Neural cell (in vitro differentiated cells): Measurements from ENCODE around the gene ERCC5. TPM values are rescaled to one million over a fixed set of nuclear protein-coding genes. Genes with fewer than 3 reads are reported as not detected.

Source experiments
- H2AFZ ChIP-seq: fragments of 200-600, 300-800 bp; sonication (generic), shearing (Covaris generic); 2 replicates; pipeline ENCODE4 v1.6.0; 2014; ENCODE audit warnings: low read depth, mild to moderate bottlenecking, antibody characterized with exemption, low read length, moderate library complexity
- H3F3A ChIP-seq: fragments of 200-600 bp; shearing (Covaris generic); 2 replicates; pipeline ENCODE4 v1.6.1; 2016; ENCODE audit warnings: mild to moderate bottlenecking, moderate library complexity, mixed read lengths, antibody characterized with exemption, low read length; ENCODE audit not compliant: insufficient read depth, poor library complexity, severe bottlenecking
- H3K27ac ChIP-seq: fragments of 200-600, 300-800 bp; sonication (generic), shearing (Covaris generic); 2 replicates; pipeline ENCODE4 v1.5.1; 2014; ENCODE audit warnings: mild to moderate bottlenecking, low read length, moderate library complexity
- H3K27me3 ChIP-seq: fragments of 300-800, 200-600 bp; sonication (generic), shearing (Covaris generic); 2 replicates; pipeline ENCODE4 v1.6.0; 2014; ENCODE audit warnings: mild to moderate bottlenecking, low read depth, low read length, moderate library complexity; ENCODE audit not compliant: insufficient read depth
- H3K36me3 ChIP-seq: fragments of 300-800, 200-600 bp; sonication (generic), shearing (Covaris generic); 2 replicates; pipeline ENCODE4 v1.5.1; 2014; ENCODE audit warnings: mild to moderate bottlenecking, antibody characterized with exemption, low read length, moderate library complexity; ENCODE audit not compliant: insufficient read depth
- H3K4me2 ChIP-seq: fragments of 300-800, 200-600 bp; sonication (generic), shearing (Covaris generic); 2 replicates; pipeline ENCODE4 v1.6.0; 2014; ENCODE audit warnings: mild to moderate bottlenecking, low read length
- H3K4me3 ChIP-seq: fragments of 300-800, 200-600 bp; sonication (generic), shearing (Covaris generic); 2 replicates; pipeline ENCODE4 v1.5.1; 2014; ENCODE audit warnings: mild to moderate bottlenecking, low read length, moderate library complexity
- H3K79me2 ChIP-seq: fragments of 200-600 bp; shearing (Covaris generic); replicated peaks from 2 replicates; pipeline ENCODE4 v1.6.0; 2014; ENCODE audit warnings: mild to moderate bottlenecking, low read length, moderate library complexity; ENCODE audit not compliant: insufficient read depth
- H3K9ac ChIP-seq: fragments of 300-800, 200-600 bp; sonication (generic), shearing (Covaris generic); 2 replicates; pipeline ENCODE4 v1.6.1; 2016; ENCODE audit warnings: mild to moderate bottlenecking, low read length, mixed read lengths
- H3K9me2 ChIP-seq: fragments of 200-600 bp; shearing (Covaris generic); 2 replicates; pipeline ENCODE4 v1.6.1; 2016; ENCODE audit warnings: mild to moderate bottlenecking, low read length, mixed read lengths; ENCODE audit not compliant: insufficient read depth
- H3K9me3 ChIP-seq: fragments of 200-600, 300-800 bp; sonication (generic), shearing (Covaris generic); 2 replicates; pipeline ENCODE4 v1.6.1; 2016; ENCODE audit warnings: mild to moderate bottlenecking, mixed run types, low read length, moderate library complexity, mixed read lengths
- H4K20me1 ChIP-seq: fragments of 200-600 bp; shearing (Covaris generic); 2 replicates; pipeline ENCODE4 v1.6.1; 2016; ENCODE audit warnings: mild to moderate bottlenecking, mixed run types; ENCODE audit not compliant: insufficient read depth
- CTCF ChIP-seq: fragments of 450-650 bp; IDR thresholded peaks from 2 replicates; pipeline ENCODE4 v1.5.1; 2014; ENCODE audit warnings: antibody characterized with exemption, mild to moderate bottlenecking, moderate library complexity; ENCODE audit not compliant: poor library complexity, severe bottlenecking
- EP300 ChIP-seq: fragments of 450-650 bp; conservative IDR thresholded peaks from 2 replicates; pipeline ENCODE4 v1.6.1; 2014; ENCODE audit warnings: antibody characterized with exemption, mild to moderate bottlenecking, moderate library complexity; ENCODE audit not compliant: poor library complexity, severe bottlenecking
- EZH2 ChIP-seq: fragments of 200-600, 300-800 bp; shearing (Covaris generic), sonication (generic); IDR thresholded peaks from 2 replicates; pipeline ENCODE4 v1.6.1; 2014; ENCODE audit warnings: antibody characterized with exemption, low read length, borderline replicate concordance, mild to moderate bottlenecking; ENCODE audit not compliant: insufficient read depth, poor library complexity, severe bottlenecking
- MXI1 ChIP-seq: fragments of 450-650 bp; conservative IDR thresholded peaks from 2 replicates; pipeline ENCODE4 v1.6.1; 2014; ENCODE audit warnings: antibody characterized with exemption, mild to moderate bottlenecking; ENCODE audit not compliant: poor library complexity, severe bottlenecking
- POLR2AphosphoS5 ChIP-seq: IDR thresholded peaks from 2 replicates; pipeline ENCODE4 v1.6.1; 2012
- RAD21 ChIP-seq: fragments of 450-650 bp; conservative IDR thresholded peaks from 2 replicates; pipeline ENCODE4 v1.6.1; 2014; ENCODE audit warnings: antibody characterized with exemption, mild to moderate bottlenecking, moderate library complexity
- REST ChIP-seq: IDR thresholded peaks from 2 replicates; pipeline ENCODE4 v1.6.1; 2012; ENCODE audit warnings: borderline replicate concordance
- SMC3 ChIP-seq: fragments of 450-650 bp; conservative IDR thresholded peaks from 2 replicates; pipeline ENCODE4 v1.6.1; 2014; ENCODE audit warnings: antibody characterized with exemption, mild to moderate bottlenecking, moderate library complexity; ENCODE audit not compliant: poor library complexity
- TAF1 ChIP-seq: IDR thresholded peaks from 2 replicates; pipeline ENCODE4 v1.6.1; 2012; ENCODE audit warnings: low read depth
- polyA plus RNA-seq: library from polyadenylated mRNA; depleted of rRNA; stranded (reverse); fragments of >200 nt; gene quantifications from 2 replicates; pipeline ENCODE4 v1.2.3, GENCODE V29; 2014

ERCC5 gene
- polyA plus RNA-seq, 1 donor from 2014 or later: 67.5 TPM

GRCh38 chr13:102862624-102863210 lies 16.9 kb downstream of the ERCC5 start:
- Histone ChIP-seq H3K79me2 (peaks cover 4% of the 10 kb centered on the region), H3F3A (no peaks in the 10 kb centered on the region), H4K20me1 (no peaks in the 10 kb centered on the region), H2AFZ (no peak overlapping the region), H3K4me3 (no peak overlapping the region), H3K9me3 (peaks cover 10% of the 10 kb centered on the region), H3K27me3 (no peaks in the 10 kb centered on the region), H3K27ac (no peak overlapping the region), H3K4me2 (no peak overlapping the region), H3K9me2 (no peaks in the 10 kb centered on the region), H3K9ac (no peak overlapping the region), H3K36me3 (peaks cover 48% of the 10 kb centered on the region)
- no peak for TF ChIP-seq RAD21
- TF ChIP-seq POLR2AphosphoS5: no peak
- TF ChIP-seq SMC3: no peak
- TF ChIP-seq MXI1: no peak
- TF ChIP-seq CTCF: no peak
- TF ChIP-seq REST: no peak
- TF ChIP-seq TAF1: no peak
- TF ChIP-seq EP300: no peak
- no peak for TF ChIP-seq EZH2

- Histone ChIP-seq H3K9ac (no peak overlapping the region), H3K36me3 (peaks cover 48% of the 10 kb centered on the region), H2AFZ (no peak overlapping the region), H3K9me3 (peaks cover 10% of the 10 kb centered on the region), H3K27ac (no peak overlapping the region), H3K4me3 (no peak overlapping the region), H3K27me3 (no peaks in the 10 kb centered on the region), H4K20me1 (no peaks in the 10 kb centered on the region), H3K4me2 (no peak overlapping the region), H3K9me2 (no peaks in the 10 kb centered on the region), H3F3A (no peaks in the 10 kb centered on the region), H3K79me2 (peaks cover 4% of the 10 kb centered on the region)
- TF ChIP-seq TAF1 (no peak), RAD21 (no peak), CTCF (no peak), MXI1 (no peak), EP300 (no peak), POLR2AphosphoS5 (no peak), SMC3 (no peak), EZH2 (no peak)
Measured at GRCh38 chr13:102863590-102863989, 17.8 kb downstream of the ERCC5 start.
